HCT116 (cell line): ENCODE results near the gene CCKAR.

Experiments used
- CEBPB ChIP-seq: IDR thresholded peaks from 2 replicates; pipeline ENCODE4 v1.6.1; 2012; ENCODE audit warnings: low read depth
- EZH2 ChIP-seq: fragments of 200-600 bp; sonication (generic); IDR thresholded peaks from 2 replicates; pipeline ENCODE4 v1.6.1; 2017; ENCODE audit warnings: antibody characterized with exemption, mixed run types
- FOSL1 ChIP-seq: IDR thresholded peaks from 2 replicates; pipeline ENCODE4 v1.6.1; 2012; ENCODE audit warnings: low read depth
- POLR2A ChIP-seq: IDR thresholded peaks from 2 replicates; pipeline ENCODE4 v1.7.0; 2011; ENCODE audit warnings: borderline replicate concordance; ENCODE audit not compliant: insufficient read depth, insufficient read length; ENCODE audit errors: extremely low read depth
- REST ChIP-seq: IDR thresholded peaks from 2 replicates; pipeline ENCODE4 v1.6.1; 2012; ENCODE audit warnings: low read depth
- YY1 ChIP-seq: IDR thresholded peaks from 2 replicates; pipeline ENCODE4 v1.6.1; 2011; ENCODE audit warnings: low read length, low read depth, moderate library complexity, mild to moderate bottlenecking; ENCODE audit not compliant: insufficient replicate concordance; ENCODE audit errors: extremely low read depth
- ZFX ChIP-seq: fragments of 450-650 bp; IDR thresholded peaks from 2 replicates; pipeline ENCODE4 v1.6.1; 2017
- TF ChIP-seq, protein P1 (sequence below), 3 experiments: fragments of 200-600 bp in 1 of 3; sonication (generic) in 1 of 3; IDR thresholded peaks in 2 of 3; conservative IDR thresholded peaks in 1 of 3; 2 replicates each; pipeline ENCODE4 v1.5.1; 2012 to 2017; ENCODE audit warnings: low read depth in 2 of 3, low read length in 2 of 3, antibody characterized with exemption in 1 of 3, borderline replicate concordance in 1 of 3, control low read depth in 1 of 3, mild to moderate bottlenecking in 1 of 3, mixed read lengths in 1 of 3, mixed run types in 1 of 3, moderate library complexity in 1 of 3; ENCODE audit not compliant: insufficient read depth in 1 of 3

- TF ChIP-seq, protein P1, sequence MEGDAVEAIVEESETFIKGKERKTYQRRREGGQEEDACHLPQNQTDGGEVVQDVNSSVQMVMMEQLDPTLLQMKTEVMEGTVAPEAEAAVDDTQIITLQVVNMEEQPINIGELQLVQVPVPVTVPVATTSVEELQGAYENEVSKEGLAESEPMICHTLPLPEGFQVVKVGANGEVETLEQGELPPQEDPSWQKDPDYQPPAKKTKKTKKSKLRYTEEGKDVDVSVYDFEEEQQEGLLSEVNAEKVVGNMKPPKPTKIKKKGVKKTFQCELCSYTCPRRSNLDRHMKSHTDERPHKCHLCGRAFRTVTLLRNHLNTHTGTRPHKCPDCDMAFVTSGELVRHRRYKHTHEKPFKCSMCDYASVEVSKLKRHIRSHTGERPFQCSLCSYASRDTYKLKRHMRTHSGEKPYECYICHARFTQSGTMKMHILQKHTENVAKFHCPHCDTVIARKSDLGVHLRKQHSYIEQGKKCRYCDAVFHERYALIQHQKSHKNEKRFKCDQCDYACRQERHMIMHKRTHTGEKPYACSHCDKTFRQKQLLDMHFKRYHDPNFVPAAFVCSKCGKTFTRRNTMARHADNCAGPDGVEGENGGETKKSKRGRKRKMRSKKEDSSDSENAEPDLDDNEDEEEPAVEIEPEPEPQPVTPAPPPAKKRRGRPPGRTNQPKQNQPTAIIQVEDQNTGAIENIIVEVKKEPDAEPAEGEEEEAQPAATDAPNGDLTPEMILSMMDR (IDR thresholded peaks at IDR 0.05 in 2 of 3, conservative IDR thresholded peaks at IDR 0.05 in 1 of 3; ENCODE audit: borderline replicate concordance in 1 of 3, insufficient read depth in 1 of 3, low read depth in 2 of 3, low read length in 2 of 3), result no peak
- no peak for TF ChIP-seq POLR2A
- no peak for TF ChIP-seq FOSL1
- no peak for TF ChIP-seq EZH2
- TF ChIP-seq YY1, result no peak
- no peak for TF ChIP-seq REST
- no peak for TF ChIP-seq ZFX
- TF ChIP-seq CEBPB, result no peak
These were observed 32.2 kb upstream of the CCKAR start for GRCh38 chr4:26522478-26522877.
